GM12878 (cell line): Measurements from ENCODE around the gene CALML4. TPM values are rescaled to one million over a fixed set of nuclear protein-coding genes. Genes with fewer than 3 reads are reported as not detected.

ENCODE experiments used
- ATAC-seq: fragments of 200-7000 bp; cut with Tn5 transposase; 3 replicates; pipeline ENCODE4 v1.9.1; 2020; ENCODE audit warnings: mild to moderate bottlenecking, moderate library complexity
- BruUV-seq: library from RNA; stranded (reverse); fragments of 400-500 nt; replicated peaks from 2 replicates; lab custom pipeline; 2021; lab: Mats Ljungman, UMichigan
- CTCF ChIA-PET: fragments of 300-600 bp; sonication (Branson Sonifier 250); formaldehyde crosslinking; extraction: SDS; loops from one replicate; lab custom pipeline; 2021; ENCODE audit warnings: inconsistent platforms; lab: Yijun Ruan, JAX
- POLR2A ChIA-PET: fragments of 350-600 bp; formaldehyde crosslinking; extraction: SDS; loops from one replicate; lab custom pipeline; 2021; ENCODE audit warnings: inconsistent platforms; lab: Charles Lee
- RAD21 ChIA-PET: fragments of 300-600 bp; sonication (Branson Sonifier 250); formaldehyde crosslinking; loops from one replicate; lab custom pipeline; 2023; ENCODE audit warnings: antibody characterized with exemption; ENCODE audit not compliant: unreplicated experiment; lab: Charles Lee
- SMC1A ChIA-PET: fragments of 300-600 bp; sonication (Branson Sonifier 250); formaldehyde crosslinking; loops from one replicate; lab custom pipeline; 2023; ENCODE audit not compliant: unreplicated experiment, uncharacterized antibody; lab: Charles Lee
- DNase-seq: peaks from one replicate; pipeline ENCODE4 v3.0.0-alpha.2; 2011; ENCODE audit warnings: low read depth, low spot score
- FAIRE-seq: peaks from 3 replicates; lab custom pipeline; 2011; peaks lifted over from hg19 to GRCh38; lab: Jason Lieb, UNC
- H2AFZ ChIP-seq: 2 replicates; pipeline ENCODE4 v1.6.0; 2011; ENCODE audit warnings: low read depth, low read length, control low read depth; ENCODE audit not compliant: control insufficient read depth
- H3K27ac ChIP-seq: 2 replicates; pipeline ENCODE4 v1.5.1; 2011; ENCODE audit warnings: control low read depth; ENCODE audit not compliant: control insufficient read depth, insufficient read depth
- H3K27me3 ChIP-seq, 2 experiments: replicated peaks in 1 of 2; 2 replicates each; pipeline versions ENCODE4 v1.6.0 to v1.6.1; 2011; ENCODE audit warnings: low read length in 1 of 2; ENCODE audit not compliant: control insufficient read depth in 2 of 2, insufficient read depth in 2 of 2
- H3K36me3 ChIP-seq, 2 experiments: 2 replicates each; pipeline ENCODE4 v1.5.1; 2011; ENCODE audit warnings: low read length in 1 of 2; ENCODE audit not compliant: control insufficient read depth in 2 of 2, insufficient read depth in 2 of 2
- H3K4me1 ChIP-seq: 2 replicates; pipeline ENCODE4 v1.6.1; 2011; ENCODE audit warnings: mild to moderate bottlenecking, low read length, moderate library complexity, mixed read lengths; ENCODE audit not compliant: control insufficient read depth, insufficient read depth
- H3K4me2 ChIP-seq: 2 replicates; pipeline ENCODE4 v1.6.0; 2011; ENCODE audit warnings: control low read depth; ENCODE audit not compliant: control insufficient read depth, insufficient read depth
- H3K4me3 ChIP-seq: fragments of 200-600 bp; sonication (generic); 2 replicates; pipeline ENCODE4 v1.5.1; 2016
- H3K79me2 ChIP-seq: 2 replicates; pipeline ENCODE4 v1.6.0; 2011; ENCODE audit warnings: low read length; ENCODE audit not compliant: control insufficient read depth, insufficient read depth
- H3K9ac ChIP-seq: 2 replicates; pipeline ENCODE4 v1.8.0; 2011; ENCODE audit warnings: low read length, control low read depth, mixed read lengths; ENCODE audit not compliant: control insufficient read depth, insufficient read depth
- H3K9me3 ChIP-seq: replicated peaks from 3 replicates; pipeline ENCODE4 v1.5.1; 2011; ENCODE audit warnings: mild to moderate bottlenecking, low read length; ENCODE audit not compliant: control insufficient read depth, insufficient read depth
- H4K20me1 ChIP-seq: 2 replicates; pipeline ENCODE4 v1.6.0; 2011; ENCODE audit not compliant: control insufficient read depth, insufficient read depth
- CBX5 ChIP-seq: sonication (generic); IDR thresholded peaks from 2 replicates; pipeline ENCODE4 v1.6.1; 2016; ENCODE audit warnings: low read depth, moderate library complexity, mild to moderate bottlenecking, inconsistent platforms
- NBN ChIP-seq: fragments of 450-650 bp; IDR thresholded peaks from 2 replicates; pipeline ENCODE4 v1.6.1; 2016
- PBX3 ChIP-seq: IDR thresholded peaks from 2 replicates; pipeline ENCODE4 v1.6.1; 2011; ENCODE audit warnings: mild to moderate bottlenecking, low read depth, low read length, moderate library complexity; ENCODE audit not compliant: insufficient replicate concordance
- SMAD5 ChIP-seq: IDR thresholded peaks from 2 replicates; pipeline ENCODE4 v1.6.1; 2016; ENCODE audit warnings: antibody characterized with exemption, low read depth
- WGBS: methylation state at CpG from one replicate; pipeline ENCODE4 v1.1.6; 2016; ENCODE audit warnings: low lambda C conversion rate; ENCODE audit not compliant: insufficient replicate concordance, insufficient coverage; ENCODE audit errors: missing lambda C conversion rate; 5-methylcytosine and 5-hydroxymethylcytosine counted together
- in situ Hi-C: fragments of 300-500 bp; cut with MboI; formaldehyde crosslinking; loops from 9 replicates; pipeline ENCODE4 v1.14.3; 2018; ENCODE audit warnings: mixed read lengths
- intact Hi-C: fragments of 100-400 bp; cut with micrococcal nuclease; formaldehyde crosslinking; loops from one replicate; pipeline ENCODE4 v1.14.2; 2022; ENCODE audit not compliant: unreplicated experiment
- polyA plus RNA-seq, 11 experiments: library from polyadenylated mRNA; depleted of rRNA in 4 of 11; unstranded in 6 of 11; stranded (reverse) in 5 of 11; fragments of >200 nt; fragmentation: Nextera tagmentation in 4 of 11; fragmentation: Illumina TruSeq in 1 of 11; extraction: Ambion mirVana in 4 of 11; extraction: Trizol in 1 of 11; gene quantifications; 1 replicate in 1 of 11; 2 replicates in 10 of 11; pipeline versions ENCODE4 v1.2.1 to v1.2.3, GENCODE V29; 2011 to 2016; ENCODE audit warnings: inconsistent platforms in 2 of 11, missing spikeins in 2 of 11, low read depth in 1 of 11
- total RNA-seq, 4 experiments: library from RNA; depleted of rRNA in 3 of 4; stranded (reverse); fragments of >200 nt in 3 of 4; fragmentation: Illumina TruSeq in 1 of 4; extraction: Trizol in 1 of 4; gene quantifications; 2 replicates each; pipeline versions ENCODE4 v1.2.1 to v1.2.3, GENCODE V29; 2013 to 2021
- TF ChIP-seq, protein P1 (sequence below): fragments of 450-650 bp; IDR thresholded peaks from 2 replicates; pipeline ENCODE4 v1.6.1; 2016; ENCODE audit warnings: mild to moderate bottlenecking, moderate library complexity, borderline replicate concordance

The CALML4 gene
- total and polyA plus RNA-seq, 10 of the 15 experiments (the other 5 are each of a cell fraction or from before 2014, with no cell fraction given), result 1.7 to 15.9 (median 5.1) TPM

- WGBS, result 96% methylated on average over 12 of the region's 12 CpGs
- no TSS peak for BruUV-seq
- intact Hi-C loops, result no loop called here
- no peak for TF ChIP-seq PBX3
- no peak for TF ChIP-seq CBX5
- no peak for TF ChIP-seq NBN
- TF ChIP-seq, protein P1, sequence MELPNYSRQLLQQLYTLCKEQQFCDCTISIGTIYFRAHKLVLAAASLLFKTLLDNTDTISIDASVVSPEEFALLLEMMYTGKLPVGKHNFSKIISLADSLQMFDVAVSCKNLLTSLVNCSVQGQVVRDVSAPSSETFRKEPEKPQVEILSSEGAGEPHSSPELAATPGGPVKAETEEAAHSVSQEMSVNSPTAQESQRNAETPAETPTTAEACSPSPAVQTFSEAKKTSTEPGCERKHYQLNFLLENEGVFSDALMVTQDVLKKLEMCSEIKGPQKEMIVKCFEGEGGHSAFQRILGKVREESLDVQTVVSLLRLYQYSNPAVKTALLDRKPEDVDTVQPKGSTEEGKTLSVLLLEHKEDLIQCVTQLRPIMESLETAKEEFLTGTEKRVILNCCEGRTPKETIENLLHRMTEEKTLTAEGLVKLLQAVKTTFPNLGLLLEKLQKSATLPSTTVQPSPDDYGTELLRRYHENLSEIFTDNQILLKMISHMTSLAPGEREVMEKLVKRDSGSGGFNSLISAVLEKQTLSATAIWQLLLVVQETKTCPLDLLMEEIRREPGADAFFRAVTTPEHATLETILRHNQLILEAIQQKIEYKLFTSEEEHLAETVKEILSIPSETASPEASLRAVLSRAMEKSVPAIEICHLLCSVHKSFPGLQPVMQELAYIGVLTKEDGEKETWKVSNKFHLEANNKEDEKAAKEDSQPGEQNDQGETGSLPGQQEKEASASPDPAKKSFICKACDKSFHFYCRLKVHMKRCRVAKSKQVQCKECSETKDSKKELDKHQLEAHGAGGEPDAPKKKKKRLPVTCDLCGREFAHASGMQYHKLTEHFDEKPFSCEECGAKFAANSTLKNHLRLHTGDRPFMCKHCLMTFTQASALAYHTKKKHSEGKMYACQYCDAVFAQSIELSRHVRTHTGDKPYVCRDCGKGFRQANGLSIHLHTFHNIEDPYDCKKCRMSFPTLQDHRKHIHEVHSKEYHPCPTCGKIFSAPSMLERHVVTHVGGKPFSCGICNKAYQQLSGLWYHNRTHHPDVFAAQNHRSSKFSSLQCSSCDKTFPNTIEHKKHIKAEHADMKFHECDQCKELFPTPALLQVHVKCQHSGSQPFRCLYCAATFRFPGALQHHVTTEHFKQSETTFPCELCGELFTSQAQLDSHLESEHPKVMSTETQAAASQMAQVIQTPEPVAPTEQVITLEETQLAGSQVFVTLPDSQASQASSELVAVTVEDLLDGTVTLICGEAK, result no peak
- TF ChIP-seq SMAD5, result no peak
- FAIRE-seq (no peak), DNase-seq (no peak), ATAC-seq (no peak)
- Histone ChIP-seq H3K27ac (no peak overlapping the region), H3K36me3 (peaks cover 10 to 17% of the 10 kb centered on the region in 2 experiments; a peak in 3 of 4 replicates), H3K4me3 (no peak overlapping the region), H3K4me1 (peaks cover 20% of the 10 kb centered on the region), H3K9ac (no peak overlapping the region), H3K4me2 (no peak overlapping the region), H3K79me2 (peaks cover 2% of the 10 kb centered on the region), H3K9me3 (no peaks in the 10 kb centered on the region), H2AFZ (no peak overlapping the region), H3K27me3 (no peaks in the 10 kb centered on the region), H4K20me1 (no peaks in the 10 kb centered on the region)
- in situ Hi-C loops, result no loop called here
- ChIA-PET CTCF (no interaction called here), POLR2A (no interaction called here), RAD21 (no interaction called here), SMC1A (no interaction called here)
These were observed 1.6 kb upstream of the CALML4 start for GRCh38 chr15:68206711-68207151.
